HG02970 (cell line): ENCODE measurements around the gene CCDC187.
A peak's percentile ranks its signal among the peaks of the same experiment; 100 is the strongest.
"Not testable (repeated sequence)": the region's sequence is repeated elsewhere in the genome, so short reads cannot be mapped to it uniquely, and the experiment has no call there.

Experiments used
- ATAC-seq: cut with Tn5 transposase; IDR thresholded peaks from one replicate; pipeline ENCODE4 v1.9.1; 2021; ENCODE audit warnings: mild to moderate bottlenecking, moderate library complexity, moderate number of reproducible peaks; ENCODE audit not compliant: unreplicated experiment, low FRiP score

CCDC187 gene

DNA sequence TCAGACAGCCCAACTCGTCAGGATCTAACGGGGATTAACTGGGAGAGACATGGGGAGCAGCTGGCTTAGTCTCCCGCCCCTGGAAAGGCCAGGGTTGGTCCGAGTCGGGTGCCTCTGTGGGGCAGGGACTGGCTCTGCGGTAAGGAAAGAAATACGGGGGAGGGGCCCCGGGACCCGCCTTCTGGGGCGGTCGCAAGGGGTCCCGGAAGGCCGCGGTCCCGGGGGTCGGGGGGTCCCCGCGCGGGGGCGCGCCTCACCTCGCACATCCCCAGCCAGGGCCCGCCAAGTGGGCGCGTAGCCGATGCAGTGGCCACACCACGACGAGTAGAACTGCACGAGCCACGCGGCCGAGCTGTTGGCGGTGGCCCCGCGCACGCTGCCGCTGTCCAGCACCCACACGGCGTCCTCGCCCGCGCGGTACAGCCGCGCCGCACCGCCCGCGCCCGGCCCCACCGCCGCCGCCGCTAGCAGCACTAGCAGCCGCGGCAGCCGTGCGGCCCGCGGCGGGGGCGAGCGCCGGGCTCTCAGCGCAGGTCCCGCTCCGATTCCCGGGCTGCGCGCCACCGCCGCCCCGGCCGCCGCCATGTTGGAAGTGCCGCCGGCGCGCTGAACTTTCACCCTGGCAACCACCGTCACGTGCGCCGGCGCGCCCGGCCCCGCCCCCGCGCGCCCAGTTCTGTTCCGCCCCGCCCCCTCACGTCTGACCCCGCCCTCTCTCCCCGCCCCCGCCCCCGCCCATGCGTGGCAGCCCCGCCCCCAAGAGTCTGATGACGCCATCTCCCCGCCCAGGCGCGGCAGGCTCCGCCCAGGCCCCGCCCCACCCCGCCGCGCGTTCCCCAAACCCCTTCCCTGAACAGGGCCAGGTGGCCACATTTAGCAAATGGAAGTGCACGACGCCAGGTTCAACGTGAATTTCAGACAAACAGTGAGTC is 58.4 kb downstream of the CCDC187 start, which contains the start of gene QSOX2:
Gene QSOX2, minus strand, starts transcription at position 594 of the 932 bp plus-strand sequence. Its CDS starts 9 bp downstream, at position 585.
- ATAC-seq: peak; percentile 70

DNA sequence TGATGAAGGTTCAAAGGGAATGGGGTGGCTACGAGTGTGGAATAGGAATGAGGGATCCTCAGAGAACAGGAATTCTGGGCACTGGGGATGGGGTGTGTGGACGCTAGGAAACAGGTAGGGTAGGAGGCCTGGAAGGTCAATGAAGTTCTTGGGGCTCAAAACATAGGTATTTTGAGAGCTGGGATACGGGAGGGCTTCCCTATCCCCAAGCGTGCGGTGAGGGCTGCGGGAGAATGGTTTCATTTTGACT is 59.0 kb downstream of the CCDC187 start:
- ATAC-seq: no peak

DNA sequence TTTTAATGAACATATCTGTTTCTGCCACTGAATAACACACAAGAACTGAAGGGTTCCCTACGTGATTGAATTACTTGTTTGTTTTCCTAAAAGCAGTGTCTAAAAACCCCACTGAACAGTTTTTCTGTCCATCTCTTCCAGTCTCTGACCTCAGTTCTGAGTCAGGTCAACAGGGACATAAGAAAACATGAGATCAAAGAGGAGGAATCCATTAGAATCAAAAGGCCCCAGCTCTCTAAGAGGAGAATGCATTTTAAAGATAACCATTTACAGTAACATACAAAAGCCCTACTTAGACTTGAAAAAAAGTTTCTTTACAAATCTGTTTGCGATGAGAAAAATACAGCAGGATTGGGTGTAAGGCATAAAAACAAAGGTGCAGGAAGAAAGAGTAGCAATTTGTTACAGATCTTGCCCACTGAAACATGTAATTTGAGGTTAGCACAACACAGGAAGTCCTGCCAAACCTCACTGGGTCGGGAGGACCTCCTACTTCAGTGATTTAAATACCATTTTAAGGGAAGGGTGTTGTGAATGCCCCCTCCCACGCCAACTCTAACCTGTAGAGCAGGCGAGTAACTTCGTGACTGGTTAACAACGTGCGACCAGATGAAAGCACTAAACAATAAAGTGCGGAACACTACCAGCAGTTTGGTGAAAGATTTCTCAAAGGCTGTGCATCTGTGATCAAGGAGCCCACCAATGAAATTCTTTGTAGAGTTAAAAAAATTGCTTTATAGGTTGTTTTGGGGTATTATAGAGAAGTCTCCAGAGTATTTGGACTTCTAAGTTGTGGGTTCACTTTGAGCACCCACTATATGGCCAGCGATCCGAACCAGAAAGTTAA is 59.5 kb downstream of the CCDC187 start:
- ATAC-seq: no peak

DNA sequence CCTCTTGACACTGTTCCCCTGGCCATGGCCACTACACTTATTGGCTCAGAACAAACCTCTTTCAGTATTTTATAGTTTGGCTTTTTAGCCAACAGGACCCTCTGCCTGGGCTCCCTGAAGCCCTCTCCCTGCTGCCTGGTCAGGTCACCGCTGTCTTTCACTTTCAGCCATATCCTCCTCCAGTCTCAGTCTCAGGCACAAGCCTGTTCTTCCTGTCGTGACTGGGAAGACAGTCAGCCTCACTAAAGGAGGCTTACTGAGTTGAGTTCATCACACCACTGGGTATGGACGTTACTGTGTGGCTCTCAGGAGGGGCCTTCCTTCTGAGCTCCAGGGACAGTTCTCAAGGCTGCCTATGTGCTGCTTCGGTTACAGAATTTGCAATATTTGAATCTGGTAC is 60.3 kb downstream of the CCDC187 start:
- no peak for ATAC-seq

DNA sequence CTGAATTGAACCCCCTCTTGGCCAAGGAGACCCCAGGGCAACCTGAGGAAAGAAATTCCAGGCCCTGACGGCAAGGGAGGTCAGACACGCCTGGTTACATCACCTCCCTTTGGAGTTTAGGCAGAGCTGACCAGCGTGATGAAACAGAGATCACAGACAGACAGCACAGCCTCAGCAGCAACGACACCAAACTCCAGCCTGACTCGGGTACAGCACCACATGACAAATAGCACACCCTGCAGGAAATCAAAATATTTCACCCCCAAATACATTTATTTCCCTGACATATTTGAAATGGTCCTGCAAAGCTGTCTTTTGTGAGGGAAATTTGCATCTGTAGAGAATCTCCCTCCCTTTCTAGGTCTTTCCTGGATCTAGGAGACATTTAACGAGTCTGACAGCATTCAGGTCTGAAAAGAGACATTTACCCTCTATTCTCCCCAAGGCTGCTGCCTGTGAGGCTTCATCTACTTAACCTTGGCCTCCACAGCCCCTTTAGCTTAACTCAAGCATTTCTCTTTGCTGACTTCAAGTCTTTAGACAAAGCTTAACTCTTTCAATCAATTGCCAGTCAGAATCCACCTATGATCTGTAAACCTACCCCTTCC is 60.9 kb downstream of the CCDC187 start:
- ATAC-seq: no peak

DNA sequence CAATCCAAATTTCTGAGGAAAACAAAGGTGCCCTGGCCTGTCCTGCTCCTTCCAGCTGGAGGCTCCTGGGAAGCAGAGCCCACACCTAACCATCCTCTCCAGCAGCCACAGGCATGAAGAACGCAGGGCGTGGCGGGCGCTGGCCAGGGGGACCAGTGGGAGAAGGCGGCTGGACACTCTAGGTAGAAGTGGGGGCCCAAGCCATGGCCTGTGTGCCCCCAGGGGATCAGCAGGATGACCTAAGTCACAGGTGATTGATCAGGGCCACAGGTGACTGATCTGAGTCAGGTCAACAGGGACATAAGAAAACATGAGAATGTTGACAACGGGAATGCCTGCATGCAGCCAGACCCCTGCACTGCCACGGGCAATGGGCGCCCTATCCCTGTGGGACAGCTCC is 61.6 kb downstream of the CCDC187 start:
- no peak for ATAC-seq

DNA sequence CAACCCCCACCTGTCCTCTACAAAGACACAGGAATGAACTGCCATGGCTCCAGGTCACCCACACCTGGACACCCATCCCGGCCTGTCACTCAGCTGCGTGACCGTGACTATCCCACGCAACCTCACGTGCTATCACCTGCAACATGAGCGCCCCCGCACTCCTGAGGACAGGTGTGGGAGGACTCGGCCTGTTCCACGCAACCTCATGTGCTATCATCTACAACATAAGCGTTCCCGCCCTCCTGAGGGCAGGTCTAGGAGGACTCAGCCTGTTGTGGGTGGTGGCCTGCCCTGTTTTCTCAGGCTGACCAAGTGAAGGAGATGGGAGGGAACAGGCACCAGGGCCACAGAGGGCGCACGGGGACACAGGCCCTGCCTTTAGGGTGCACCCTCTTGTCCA is 62.4 kb downstream of the CCDC187 start:
- ATAC-seq: no peak

DNA sequence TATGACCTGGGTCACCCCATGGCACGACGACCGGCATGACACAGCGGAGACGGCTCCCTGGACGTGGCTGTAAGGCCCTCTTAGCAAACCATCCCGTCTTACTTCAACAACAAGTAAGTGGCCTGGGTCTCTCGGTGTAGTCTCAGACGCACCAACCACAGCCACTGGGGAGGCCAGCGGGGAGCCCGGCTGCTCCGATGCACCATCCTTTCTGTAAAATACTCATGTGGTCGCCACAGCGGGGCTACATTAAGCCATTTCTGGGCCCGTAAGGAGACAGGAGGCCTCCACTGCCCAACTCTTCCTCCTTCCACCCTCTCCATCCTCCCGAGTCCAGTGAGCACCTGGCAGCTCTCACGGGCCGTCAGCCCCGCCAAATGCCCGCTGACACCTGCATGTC is 63.0 kb downstream of the CCDC187 start:
- no peak for ATAC-seq

DNA sequence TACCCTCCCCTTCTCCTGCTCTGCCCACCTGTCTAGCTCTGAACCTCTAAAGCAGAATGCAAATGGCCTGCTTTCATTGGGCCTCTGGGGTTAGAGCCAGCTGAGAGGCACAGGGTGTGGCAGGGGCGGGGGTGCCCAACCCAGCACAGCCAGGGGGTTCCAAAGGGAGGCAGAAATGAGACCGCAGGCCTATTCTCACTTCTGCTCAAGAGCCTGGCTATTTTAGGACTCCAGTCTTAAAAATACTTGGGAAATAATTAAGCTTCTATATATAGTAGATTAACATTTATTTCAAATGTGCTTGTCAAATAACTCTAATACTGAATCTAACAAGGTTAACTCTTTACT is 63.9 kb downstream of the CCDC187 start:
- ATAC-seq: no peak

DNA sequence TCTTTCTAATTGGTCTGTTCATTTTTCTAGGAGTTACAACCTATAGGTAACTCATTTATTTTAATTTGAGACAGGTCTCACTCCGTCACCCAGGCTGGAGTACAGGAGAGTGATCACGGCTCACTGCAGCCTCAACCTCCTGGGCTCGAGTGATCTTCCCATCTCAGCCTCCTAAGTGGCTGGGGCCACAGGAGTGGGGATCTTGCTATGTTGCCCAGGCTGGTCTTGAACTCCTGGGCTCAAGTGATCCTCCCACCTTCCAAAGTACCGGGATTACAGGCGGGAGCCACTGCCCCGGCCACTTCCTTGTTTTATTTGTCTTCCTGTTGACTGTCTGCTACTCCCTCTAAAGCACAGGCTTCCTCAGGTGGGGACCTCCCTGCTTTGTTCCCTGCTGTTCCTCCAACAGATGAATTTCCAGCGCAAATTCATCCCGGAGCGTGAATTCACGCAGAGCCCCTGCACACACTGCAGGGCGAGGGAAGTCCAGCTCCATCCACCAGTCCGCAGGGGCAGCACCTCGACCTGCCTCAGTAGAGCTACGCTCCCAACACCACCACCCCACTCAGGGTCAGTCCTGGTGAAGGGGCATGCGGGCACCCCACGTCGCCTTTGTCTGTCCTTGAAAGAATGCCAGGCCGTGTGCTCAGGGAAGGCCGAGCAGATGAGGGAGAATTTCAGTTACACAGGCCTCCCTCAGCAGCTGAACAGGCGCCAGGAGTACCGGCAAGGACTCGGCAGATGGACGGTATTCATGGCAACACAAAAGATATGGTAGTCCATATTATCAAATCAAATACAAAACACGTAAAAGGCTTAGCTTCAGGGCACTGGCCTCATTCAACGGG is 64.5 kb downstream of the CCDC187 start:
- ATAC-seq: no peak

DNA sequence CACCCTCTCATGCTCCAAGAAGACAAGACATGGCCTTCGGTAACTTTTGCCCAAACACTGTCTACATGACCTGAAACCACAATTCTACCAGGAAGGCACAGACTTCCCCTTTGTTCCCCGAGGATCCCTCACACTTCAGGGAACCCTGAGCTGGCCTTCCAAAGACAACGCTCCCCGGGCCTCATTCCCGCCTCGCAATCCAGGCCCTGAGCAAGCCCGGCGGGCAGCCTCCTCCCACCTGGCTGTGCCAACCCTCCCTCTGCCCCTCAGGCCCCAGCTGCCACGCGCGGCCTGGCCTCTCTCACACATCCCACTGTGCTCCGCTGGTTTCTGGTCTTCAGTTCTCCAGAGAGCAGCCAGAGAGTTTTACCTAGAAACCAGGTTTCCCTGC is 65.6 kb downstream of the CCDC187 start:
- no peak for ATAC-seq

DNA sequence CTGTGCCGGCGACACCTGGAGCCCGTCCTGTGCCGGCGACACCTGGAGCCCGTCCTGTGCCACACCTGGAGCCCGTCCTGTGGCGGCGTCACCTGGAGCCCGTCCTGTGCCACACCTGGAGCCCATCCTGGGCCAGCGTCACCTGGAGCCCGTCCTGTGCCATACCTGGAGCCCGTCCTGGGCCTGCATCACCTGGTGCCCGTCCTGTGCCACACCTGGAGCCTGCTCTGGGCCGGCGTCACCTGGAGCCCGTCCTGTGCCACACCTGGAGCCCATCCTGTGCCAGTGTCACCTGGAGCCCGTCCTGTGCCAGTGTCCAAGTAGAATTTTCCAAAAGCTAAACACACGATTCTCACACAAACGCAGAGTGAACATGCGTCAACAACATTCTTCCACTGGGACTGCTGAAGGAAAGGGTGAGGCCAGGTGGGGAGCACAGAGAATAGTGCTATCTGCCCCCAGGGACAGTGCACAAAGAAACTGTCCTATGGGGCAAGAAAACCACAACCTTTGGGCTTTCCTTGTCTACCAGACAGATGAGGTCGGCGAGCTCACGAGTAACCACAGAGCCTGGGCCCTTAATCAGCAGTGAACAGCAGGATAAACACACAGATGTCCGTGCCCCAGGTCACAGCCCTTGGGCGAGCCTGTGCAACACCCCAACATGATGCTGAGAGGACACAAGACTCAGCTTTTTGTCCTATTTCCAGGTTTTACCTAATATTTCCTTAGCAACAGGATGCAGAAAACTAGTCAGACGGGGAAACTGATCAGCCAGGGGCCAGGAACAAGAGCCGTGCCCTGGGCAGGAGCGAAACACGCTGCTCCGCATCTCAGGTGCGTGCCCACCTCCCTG is 66.2 kb downstream of the CCDC187 start:
- ATAC-seq: no peak

DNA sequence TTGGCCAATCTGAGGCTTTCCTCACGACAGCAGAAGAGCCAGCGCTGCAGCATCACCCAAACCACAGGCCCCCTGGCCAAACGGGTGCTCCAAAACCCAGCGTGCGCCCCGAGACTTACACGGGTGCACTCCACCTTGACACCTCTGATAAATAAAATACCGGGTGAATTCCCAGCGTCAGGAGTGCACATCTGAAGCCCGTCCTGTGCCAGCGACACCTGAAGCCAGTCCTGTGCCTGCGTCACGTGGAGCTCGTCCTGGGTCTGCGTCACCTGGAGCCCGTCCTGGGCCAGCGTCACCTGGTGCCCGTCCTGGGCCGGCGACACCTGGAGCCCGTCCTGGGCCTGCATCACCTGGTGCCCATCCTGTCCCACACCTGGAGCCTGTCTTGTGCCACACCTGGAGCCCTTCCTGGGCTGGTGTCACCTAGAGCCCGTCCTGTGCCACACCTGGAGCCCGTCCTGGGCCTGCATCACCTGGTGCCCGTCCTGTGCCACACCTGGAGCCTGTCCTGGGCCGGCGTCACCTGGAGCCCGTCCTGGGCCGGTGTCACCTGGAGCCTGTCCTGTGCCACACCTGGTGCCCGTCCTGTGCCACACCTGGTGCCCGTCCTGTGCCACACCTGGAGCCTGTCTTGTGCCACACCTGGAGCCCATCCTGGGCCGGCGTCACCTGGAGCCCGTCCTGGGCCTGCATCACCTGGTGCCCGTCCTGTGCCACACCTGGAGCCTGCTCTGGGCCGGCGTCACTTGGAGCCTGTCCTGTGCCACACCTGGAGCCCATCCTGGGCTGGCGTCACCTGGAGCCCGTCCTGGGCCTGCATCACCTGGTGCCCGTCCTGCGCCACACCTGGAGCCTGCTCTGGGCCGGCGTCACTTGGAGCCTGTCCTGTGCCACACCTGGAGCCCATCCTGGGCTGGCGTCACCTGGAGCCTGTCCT is 67.2 kb downstream of the CCDC187 start:
- ATAC-seq: not testable (repeated sequence)

DNA sequence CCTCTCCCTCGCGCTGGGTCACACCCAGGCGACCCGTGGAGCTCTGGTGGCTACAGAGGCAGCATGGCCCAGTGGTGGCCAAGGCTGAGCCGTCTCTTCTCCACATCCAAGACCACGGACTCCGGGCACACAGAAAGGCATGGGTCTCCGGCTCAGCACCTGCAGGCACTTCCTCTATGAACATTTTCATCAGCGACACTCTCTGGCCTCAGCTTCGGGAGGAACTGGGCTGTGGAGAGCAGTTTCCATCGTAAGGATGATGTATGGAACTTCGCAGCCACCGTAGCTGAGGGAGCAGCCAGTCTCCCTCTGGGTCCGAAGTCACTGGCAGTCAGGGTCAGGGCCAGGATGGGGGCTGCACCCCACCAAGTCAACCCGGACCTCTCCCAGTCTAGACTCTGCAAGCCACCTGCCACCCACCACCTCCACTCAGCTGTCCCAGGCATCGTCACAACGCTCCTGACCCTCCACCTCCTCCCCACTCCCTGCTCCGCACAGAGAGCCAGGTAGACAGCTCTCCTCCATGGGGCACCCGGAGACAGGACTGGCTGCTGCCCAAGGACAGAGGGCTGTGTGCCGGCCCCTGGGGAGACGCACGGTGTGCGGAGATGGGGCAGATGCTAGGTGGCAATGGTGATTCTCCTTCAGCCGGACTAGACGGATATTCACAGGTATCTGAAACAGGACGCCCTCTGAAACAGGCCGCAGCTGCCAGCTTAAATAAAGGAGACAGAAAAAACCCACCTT is 68.0 kb downstream of the CCDC187 start:
- ATAC-seq: no peak

DNA sequence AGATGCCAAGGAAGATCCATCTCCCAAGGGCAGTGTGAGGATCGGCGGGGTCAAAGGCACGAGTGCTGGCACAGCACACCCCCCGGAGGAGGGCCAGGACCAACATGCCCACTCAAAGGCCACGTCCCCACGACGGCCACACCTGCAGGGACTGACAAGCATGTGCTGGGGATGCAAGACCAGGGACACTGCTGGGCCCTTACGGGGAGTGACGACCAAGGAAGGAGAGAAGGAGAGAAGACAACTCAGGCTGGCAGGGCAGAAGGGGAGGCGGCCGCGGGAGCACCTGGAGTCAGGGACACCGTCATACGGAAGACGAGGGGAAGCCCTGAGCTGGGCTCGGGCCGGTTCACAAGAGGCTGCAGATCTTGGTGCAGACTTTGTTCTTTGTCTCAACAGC is 68.7 kb downstream of the CCDC187 start:
- ATAC-seq: no peak

DNA sequence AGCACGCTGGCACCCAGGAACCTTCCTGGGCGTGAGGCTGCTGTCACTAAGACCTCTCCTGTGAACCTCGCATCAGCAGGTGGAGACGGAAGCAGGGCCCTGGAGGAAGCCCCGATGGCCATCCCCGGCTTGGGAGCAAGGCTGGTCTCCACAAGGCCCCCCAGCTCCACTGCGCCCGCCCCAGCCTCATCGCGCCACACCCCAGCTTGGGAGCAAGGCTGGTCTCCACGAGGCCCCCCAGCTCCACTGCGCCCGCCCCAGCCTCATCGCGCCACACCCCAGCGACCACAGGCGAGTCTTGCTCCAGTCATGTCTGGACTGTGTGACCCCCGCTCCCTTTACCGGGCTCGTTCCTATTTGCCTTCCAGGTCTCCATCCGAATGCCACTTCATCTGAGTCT is 69.3 kb downstream of the CCDC187 start:
- no peak for ATAC-seq

DNA sequence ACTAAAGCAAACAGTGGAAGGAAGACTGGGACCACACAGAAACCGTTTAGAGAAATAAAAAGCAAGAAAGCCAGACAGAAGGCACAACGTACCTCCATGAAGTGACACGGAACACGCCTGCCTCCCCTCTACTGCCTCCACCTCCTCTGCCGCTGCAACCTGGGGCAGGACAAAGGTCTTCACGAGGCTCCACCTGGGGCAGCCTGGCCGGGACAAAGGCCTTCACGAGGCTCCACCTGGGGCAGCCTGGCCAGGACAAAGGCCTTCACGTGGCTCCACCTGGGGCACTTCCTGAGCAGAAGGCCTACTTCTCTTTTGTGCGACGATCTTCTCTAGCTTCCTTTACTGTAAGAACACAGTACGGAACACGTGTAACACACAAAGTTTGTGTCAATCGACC is 70.0 kb downstream of the CCDC187 start:
- no peak for ATAC-seq

DNA sequence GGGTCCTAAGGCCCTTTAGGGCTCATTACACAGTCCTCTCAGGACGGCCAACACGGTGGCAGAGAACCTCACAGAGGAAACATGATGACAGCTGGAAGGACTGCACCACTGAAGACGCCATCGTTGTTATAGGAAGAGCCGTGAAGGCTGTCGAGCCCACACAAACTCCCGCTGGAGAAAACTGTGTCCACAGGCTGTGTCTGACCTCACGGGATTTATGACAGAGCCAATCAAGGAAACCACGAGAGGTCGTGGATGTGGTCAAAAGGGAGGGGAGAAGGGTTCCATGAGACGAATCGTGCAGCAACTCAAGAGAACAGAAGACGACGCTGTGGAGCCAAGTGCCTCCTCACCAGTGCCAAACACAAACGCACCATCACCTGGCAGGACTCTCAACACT is 70.5 kb downstream of the CCDC187 start:
- no peak for ATAC-seq
